Measurements from ENCODE around the gene WFDC1. TPM values are rescaled to one million over a fixed set of nuclear protein-coding genes. Genes with fewer than 3 reads are reported as not detected.
"Not testable (repeated sequence)": the region's sequence is repeated elsewhere in the genome, so short reads cannot be mapped to it uniquely, and the experiment has no call there.

The WFDC1 gene
- total and polyA plus RNA-seq, 4 experiments from 2014 or later: not detected

DNA sequence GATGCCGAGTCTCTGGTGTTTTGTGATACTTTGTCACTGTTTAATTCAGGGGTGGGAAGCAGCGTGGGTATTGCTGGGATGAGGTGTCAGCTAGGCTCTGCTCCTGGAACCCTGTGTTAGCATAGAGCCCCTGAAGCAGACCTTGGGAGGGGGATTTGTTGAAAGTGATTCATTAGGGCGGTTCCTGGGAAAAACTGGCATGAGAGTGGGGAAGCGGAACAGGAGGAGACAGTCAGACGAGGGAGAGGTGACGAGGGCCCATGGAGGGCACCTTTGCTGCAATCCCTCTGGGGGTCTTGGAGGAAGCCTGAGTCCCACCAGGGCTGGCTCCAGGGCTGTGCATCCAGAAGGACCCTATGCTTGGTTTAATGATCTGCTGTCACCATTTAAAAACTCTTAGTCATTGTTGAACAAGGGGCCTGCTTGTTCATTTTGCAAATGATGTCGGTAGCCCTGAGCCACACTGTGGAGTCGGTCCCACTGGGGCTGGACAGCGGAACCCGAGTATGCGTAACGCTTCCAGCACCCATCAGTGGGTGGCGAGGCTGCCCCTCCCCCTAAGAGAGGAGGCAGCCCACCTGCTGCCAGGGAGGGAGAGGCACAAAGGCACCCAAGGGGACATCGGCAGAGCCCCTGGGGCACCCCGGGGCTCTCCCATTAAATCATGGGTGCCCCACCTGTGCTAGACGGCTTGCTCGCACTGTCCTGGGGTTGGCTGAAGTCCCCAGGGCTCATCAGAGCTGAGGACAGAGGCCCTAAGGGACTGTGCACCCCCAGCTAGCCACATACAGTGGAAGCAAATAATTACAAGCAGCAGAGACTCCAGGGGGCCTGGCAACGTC lies 35.4 kb downstream of the WFDC1 start:
- Mint-ChIP-seq H3K9me3 (peaks cover 0 to 13% (median 1%) of the 10 kb centered on the region in 8 donors), H3K4me3 (no peak overlapping the region), H3K27ac (no peak overlapping the region), H3K4me1 (no peaks in the 10 kb centered on the region), H3K27me3 (peaks cover 6 to 11% of the 10 kb centered on the region in 2 donors), H3K36me3 (no peaks in the 10 kb centered on the region)
- intact Hi-C loops (cut with micrococcal nuclease): no loop called here
- ChIA-PET POLR2A (ENCODE audit: partially characterized antibody) (no interaction called here), CTCF (ENCODE audit: partially characterized antibody) (no interaction called here)
- Histone ChIP-seq H3K36me3 (ENCODE audit: insufficient read depth, low read length) (no peaks in the 10 kb centered on the region), H3K9me3 (ENCODE audit: control insufficient read depth in 1 of 2, low read length in 2 of 2) (no peaks in the 10 kb centered on the region), H3K27me3 (ENCODE audit: insufficient read depth, low read length) (no peaks in the 10 kb centered on the region), H3K4me1 (ENCODE audit: insufficient read depth, low read length) (no peaks in the 10 kb centered on the region), H3K4me3 (ENCODE audit: low read length in 2 of 2) (no peak overlapping the region), H3K27ac (ENCODE audit: low read depth, low read length) (no peak overlapping the region)
- no peak for DNase-seq

DNA sequence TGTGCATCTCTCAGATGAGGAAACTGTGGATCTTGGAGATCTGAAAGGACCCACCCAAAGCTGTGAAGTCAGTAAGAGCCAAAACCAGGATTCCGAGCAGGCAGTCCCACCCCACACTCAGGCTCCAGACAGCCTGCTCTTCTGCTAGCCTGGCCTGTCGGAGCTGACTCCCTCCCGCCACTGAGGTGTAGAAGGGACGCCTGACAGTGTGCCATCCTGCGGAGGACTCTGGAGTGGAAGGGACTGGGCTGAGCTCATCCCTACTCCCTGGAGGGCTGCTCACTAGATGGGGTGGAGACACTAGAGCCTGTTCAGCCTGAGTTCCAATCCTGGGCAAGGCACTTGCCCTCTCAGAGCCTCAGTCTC lies 36.0 kb downstream of the WFDC1 start:
- Histone ChIP-seq H3K36me3 (ENCODE audit: insufficient read depth, low read length) (no peaks in the 10 kb centered on the region), H3K27ac (ENCODE audit: low read depth, low read length) (no peak overlapping the region), H3K4me3 (ENCODE audit: low read length in 2 of 2) (no peak overlapping the region), H3K9me3 (ENCODE audit: control insufficient read depth in 1 of 2, low read length in 2 of 2) (no peaks in the 10 kb centered on the region), H3K4me1 (ENCODE audit: insufficient read depth, low read length) (no peaks in the 10 kb centered on the region), H3K27me3 (ENCODE audit: insufficient read depth, low read length) (no peaks in the 10 kb centered on the region)
- CTCF ChIA-PET (ENCODE audit: partially characterized antibody): no interaction called here
- H3K9me3 Mint-ChIP-seq: peaks cover 0 to 19% (median 6%) of the 10 kb centered on the region in 8 donors
- no peaks in the 10 kb centered on the region for H3K4me1 Mint-ChIP-seq
- intact Hi-C loops (cut with micrococcal nuclease): no loop called here
- H3K4me3 Mint-ChIP-seq: no peak overlapping the region
- no peak for DNase-seq
- no peak overlapping the region for H3K27ac Mint-ChIP-seq
- peaks cover 6 to 11% of the 10 kb centered on the region in 2 donors for H3K27me3 Mint-ChIP-seq
- POLR2A ChIA-PET (ENCODE audit: partially characterized antibody): no interaction called here
- peaks cover 0 to 1% of the 10 kb centered on the region in 2 donors for H3K36me3 Mint-ChIP-seq

DNA sequence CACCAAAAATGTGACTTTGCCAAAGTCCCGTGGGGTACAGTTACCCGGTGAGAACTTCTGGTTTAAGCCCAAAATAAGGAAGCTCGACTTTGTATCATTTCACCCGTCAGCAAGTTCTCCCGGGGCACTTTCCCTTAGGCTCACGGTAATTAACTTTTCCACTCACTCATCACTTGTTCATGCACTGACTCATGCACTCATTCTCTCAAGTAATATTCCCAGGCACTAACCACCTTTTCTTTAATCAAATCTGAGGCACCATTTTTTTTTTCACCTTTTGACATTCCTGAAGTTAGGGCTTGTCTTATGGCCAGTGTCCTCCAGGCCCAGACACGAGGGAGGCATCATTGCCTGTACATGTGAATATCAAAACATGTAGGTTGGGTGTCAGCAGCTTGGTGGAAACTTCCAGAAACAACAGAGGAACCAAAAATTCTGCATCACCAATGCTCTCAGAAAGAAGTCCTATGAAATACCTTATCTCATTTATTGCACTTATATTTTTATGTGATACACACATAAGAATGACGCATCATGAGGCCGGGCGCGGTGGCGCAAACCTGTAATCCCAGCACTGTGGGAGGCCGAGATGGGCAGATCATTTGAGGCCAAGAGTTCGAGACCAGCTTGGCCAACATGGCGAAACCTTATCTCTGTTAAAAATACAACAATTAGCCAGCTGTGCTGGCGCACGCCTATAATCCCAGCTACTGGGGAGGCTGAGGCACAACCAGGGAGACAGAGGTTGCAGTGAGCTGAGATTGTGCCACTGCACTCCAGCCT lies 37.5 kb downstream of the WFDC1 start:
- H3K4me1 Mint-ChIP-seq: no peaks in the 10 kb centered on the region
- H3K9me3 Mint-ChIP-seq: peaks cover 0 to 29% (median 16%) of the 10 kb centered on the region in 8 donors
- Histone ChIP-seq H3K27me3 (ENCODE audit: insufficient read depth, low read length) (no peaks in the 10 kb centered on the region), H3K9me3 (ENCODE audit: control insufficient read depth in 1 of 2, low read length in 2 of 2) (no peaks in the 10 kb centered on the region), H3K27ac (ENCODE audit: low read depth, low read length) (no peak overlapping the region), H3K36me3 (ENCODE audit: insufficient read depth, low read length) (no peaks in the 10 kb centered on the region), H3K4me3 (ENCODE audit: low read length in 2 of 2) (no peak overlapping the region), H3K4me1 (ENCODE audit: insufficient read depth, low read length) (no peaks in the 10 kb centered on the region)
- no peak for DNase-seq
- POLR2A ChIA-PET (ENCODE audit: partially characterized antibody): no interaction called here
- no peak overlapping the region for H3K27ac Mint-ChIP-seq
- H3K36me3 Mint-ChIP-seq: peaks cover 0 to 1% of the 10 kb centered on the region in 2 donors
- peaks cover 6 to 8% of the 10 kb centered on the region in 2 donors for H3K27me3 Mint-ChIP-seq
- CTCF ChIA-PET (ENCODE audit: partially characterized antibody): no interaction called here
- intact Hi-C loops (cut with micrococcal nuclease): no loop called here
- no peak overlapping the region for H3K4me3 Mint-ChIP-seq

DNA sequence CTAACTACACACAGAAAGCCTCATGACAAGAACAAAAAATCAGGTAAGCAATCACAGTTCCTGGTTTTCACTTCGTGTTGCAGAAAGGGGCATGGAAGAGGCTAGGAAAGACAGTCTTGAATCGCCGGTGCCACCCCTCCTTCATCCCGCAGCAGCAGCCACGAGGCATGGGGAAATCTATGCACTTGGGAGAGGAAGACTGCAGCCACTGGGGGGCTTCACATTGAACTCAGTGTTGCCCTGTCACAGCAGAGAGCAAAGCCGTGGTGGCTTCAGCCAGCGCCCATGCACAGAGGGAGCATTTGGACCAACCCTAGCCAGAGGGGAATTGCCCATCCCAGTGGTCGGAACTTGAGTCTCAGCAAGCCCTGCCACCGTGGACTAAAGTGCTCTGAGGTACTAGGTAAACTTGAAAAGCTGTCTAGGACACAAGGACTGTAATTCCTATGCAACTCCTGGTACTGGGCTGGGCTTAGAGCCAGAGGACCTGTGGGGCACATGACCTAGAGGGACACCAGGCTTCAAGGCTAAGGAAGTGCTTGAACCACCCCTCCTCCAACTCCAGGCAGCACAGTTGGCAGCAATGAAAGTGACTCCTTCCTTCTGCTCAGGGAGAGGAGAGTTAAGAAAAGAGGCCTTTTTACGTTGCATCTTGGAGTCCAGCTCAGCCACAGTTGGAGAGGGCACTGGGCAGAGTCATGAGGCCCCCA lies 38.5 kb downstream of the WFDC1 start:
- intact Hi-C loops (cut with micrococcal nuclease): no loop called here
- H3K27ac Mint-ChIP-seq: no peak overlapping the region
- no peak for DNase-seq
- Histone ChIP-seq H3K9me3 (ENCODE audit: control insufficient read depth in 1 of 2, low read length in 2 of 2) (no peaks in the 10 kb centered on the region), H3K36me3 (ENCODE audit: insufficient read depth, low read length) (no peaks in the 10 kb centered on the region), H3K4me3 (ENCODE audit: low read length in 2 of 2) (no peak overlapping the region), H3K4me1 (ENCODE audit: insufficient read depth, low read length) (no peaks in the 10 kb centered on the region), H3K27ac (ENCODE audit: low read depth, low read length) (no peak overlapping the region), H3K27me3 (ENCODE audit: insufficient read depth, low read length) (no peaks in the 10 kb centered on the region)
- H3K4me1 Mint-ChIP-seq: no peaks in the 10 kb centered on the region
- H3K4me3 Mint-ChIP-seq: no peak overlapping the region
- H3K27me3 Mint-ChIP-seq: peaks cover 4 to 8% of the 10 kb centered on the region in 2 donors
- H3K9me3 Mint-ChIP-seq: peaks cover 0 to 30% (median 18%) of the 10 kb centered on the region in 8 donors
- POLR2A ChIA-PET (ENCODE audit: partially characterized antibody): no interaction called here
- CTCF ChIA-PET (ENCODE audit: partially characterized antibody): no interaction called here
- peaks cover 0 to 1% of the 10 kb centered on the region in 2 donors for H3K36me3 Mint-ChIP-seq

DNA sequence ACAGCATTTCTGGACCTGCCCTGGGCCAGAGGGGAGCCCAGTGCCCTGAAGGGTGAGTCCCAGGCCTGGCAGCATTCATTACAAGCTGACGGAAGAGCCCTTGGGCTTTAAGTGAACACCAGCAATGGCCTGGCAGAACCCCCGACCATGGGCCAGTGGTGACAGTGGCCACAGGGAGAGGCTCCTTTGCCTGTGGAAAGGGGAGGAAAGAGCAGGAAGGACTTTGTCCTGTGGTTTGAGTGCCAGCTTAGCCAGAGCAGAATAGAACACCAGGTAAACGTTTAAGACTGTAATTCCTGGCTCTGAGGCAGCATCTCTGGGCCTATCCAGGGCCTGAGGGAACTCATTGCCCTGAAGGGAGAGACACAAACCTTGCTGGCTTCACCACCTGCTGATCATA lies 39.4 kb downstream of the WFDC1 start:
- CTCF ChIA-PET (ENCODE audit: partially characterized antibody): no interaction called here
- intact Hi-C loops (cut with micrococcal nuclease): no loop called here

DNA sequence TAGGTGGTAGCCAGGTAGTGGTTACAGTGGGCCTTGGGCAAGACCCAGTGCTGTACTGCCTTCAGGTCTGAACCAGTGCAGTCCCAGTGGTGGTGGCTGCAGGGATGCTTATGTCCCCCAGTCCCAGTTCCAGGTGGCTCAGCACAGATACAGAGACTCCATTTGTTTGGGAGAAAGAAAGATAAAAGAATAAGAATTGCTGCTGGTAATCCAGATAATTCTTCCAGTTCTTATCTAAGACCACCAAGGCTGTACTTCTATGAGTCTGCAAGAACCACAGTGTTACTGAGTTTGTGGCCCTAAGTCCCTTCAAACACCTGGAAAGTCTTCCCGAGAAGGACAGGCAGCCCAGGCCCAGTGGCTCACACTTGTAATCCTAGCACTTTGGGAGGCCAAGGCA lies 39.8 kb downstream of the WFDC1 start:
- intact Hi-C loops (cut with micrococcal nuclease): no loop called here
- no peaks in the 10 kb centered on the region for H3K36me3 ChIP-seq (ENCODE audit: insufficient read depth, low read length)
- no peaks in the 10 kb centered on the region for H3K4me1 ChIP-seq (ENCODE audit: insufficient read depth, low read length)
- DNase-seq: no peak
- no peak overlapping the region for H3K4me3 ChIP-seq (ENCODE audit: low read length in 2 of 2)
- no peak overlapping the region for H3K27ac ChIP-seq (ENCODE audit: low read depth, low read length)
- H3K27me3 ChIP-seq (ENCODE audit: insufficient read depth, low read length): no peaks in the 10 kb centered on the region
- POLR2A ChIA-PET (ENCODE audit: partially characterized antibody): no interaction called here
- Mint-ChIP-seq H3K36me3 (peaks cover 0 to 1% of the 10 kb centered on the region in 2 donors), H3K4me1 (no peaks in the 10 kb centered on the region), H3K4me3 (no peak overlapping the region), H3K9me3 (peaks cover 0 to 30% (median 18%) of the 10 kb centered on the region in 8 donors), H3K27ac (no peak overlapping the region), H3K27me3 (peaks cover 5 to 8% of the 10 kb centered on the region in 2 donors)
- no peaks in the 10 kb centered on the region for H3K9me3 ChIP-seq (ENCODE audit: control insufficient read depth in 1 of 2, low read length in 2 of 2)
- CTCF ChIA-PET (ENCODE audit: partially characterized antibody): no interaction called here

More for the DNA sequence above, 39.4 kb downstream of the WFDC1 start:
- POLR2A ChIA-PET (ENCODE audit: partially characterized antibody): no interaction called here
- Histone ChIP-seq H3K4me1 (ENCODE audit: insufficient read depth, low read length) (no peaks in the 10 kb centered on the region), H3K4me3 (ENCODE audit: low read length in 2 of 2) (no peak overlapping the region), H3K9me3 (ENCODE audit: control insufficient read depth in 1 of 2, low read length in 2 of 2) (no peaks in the 10 kb centered on the region), H3K27ac (ENCODE audit: low read depth, low read length) (no peak overlapping the region), H3K36me3 (ENCODE audit: insufficient read depth, low read length) (no peaks in the 10 kb centered on the region), H3K27me3 (ENCODE audit: insufficient read depth, low read length) (no peaks in the 10 kb centered on the region)
- H3K9me3 Mint-ChIP-seq: peaks cover 0 to 30% (median 18%) of the 10 kb centered on the region in 8 donors
- H3K4me1 Mint-ChIP-seq: no peaks in the 10 kb centered on the region
- H3K27me3 Mint-ChIP-seq: peaks cover 5 to 8% of the 10 kb centered on the region in 2 donors
- peaks cover 0 to 1% of the 10 kb centered on the region in 2 donors for H3K36me3 Mint-ChIP-seq
- no peak for DNase-seq
- H3K4me3 Mint-ChIP-seq: no peak overlapping the region
- H3K27ac Mint-ChIP-seq: no peak overlapping the region

DNA sequence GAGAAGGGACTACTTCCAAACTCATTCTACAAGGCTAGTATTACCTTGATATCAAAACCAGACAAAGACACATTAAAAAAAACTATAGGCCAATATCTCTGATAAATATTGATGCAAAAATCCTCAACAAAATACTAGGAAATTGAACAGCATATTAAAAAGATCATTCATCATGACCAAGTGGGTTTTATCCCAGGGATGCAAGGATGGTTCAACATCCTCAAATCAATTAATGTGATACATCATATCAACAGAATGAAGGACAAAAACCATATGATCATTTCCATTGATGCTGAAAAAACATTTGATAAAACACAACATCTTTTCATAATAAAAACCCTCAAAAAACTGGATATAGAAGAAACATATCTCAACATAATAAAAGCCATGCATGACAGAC lies 42.6 kb downstream of the WFDC1 start:
- H3K4me1 Mint-ChIP-seq; H3K4me1 ChIP-seq (ENCODE audit: insufficient read depth, low read length); H3K36me3 Mint-ChIP-seq; H3K4me3 ChIP-seq (ENCODE audit: low read length in 2 of 2); H3K27ac ChIP-seq (ENCODE audit: low read depth, low read length); H3K9me3 ChIP-seq (ENCODE audit: control insufficient read depth in 1 of 2, low read length in 2 of 2); H3K27me3 ChIP-seq (ENCODE audit: insufficient read depth, low read length); H3K36me3 ChIP-seq (ENCODE audit: insufficient read depth, low read length); DNase-seq; CTCF ChIA-PET (ENCODE audit: partially characterized antibody); H3K4me3 Mint-ChIP-seq; POLR2A ChIA-PET (ENCODE audit: partially characterized antibody); H3K27ac Mint-ChIP-seq; H3K27me3 Mint-ChIP-seq; intact Hi-C loops (cut with micrococcal nuclease): not testable (repeated sequence)
- H3K9me3 Mint-ChIP-seq: peaks cover 0 to 30% (median 18%) of the 10 kb centered on the region in 8 donors

Measured in CD4-positive, alpha-beta memory T cell (primary cell).